Uterus (tissue), 2 donors: Measurements from ENCODE around the gene USP25.

Source experiments
- CTCF ChIP-seq, 4 experiments: fragments of 200-600 bp in 2 of 4; fragments of 450-650 bp in 2 of 4; sonication (generic) in 2 of 4; IDR thresholded peaks; one replicate each; pipeline ENCODE4 v1.5.1; 2016 to 2019; ENCODE audit warnings: antibody characterized with exemption in 4 of 4, mild to moderate bottlenecking in 2 of 4, moderate library complexity in 1 of 4
- POLR2A ChIP-seq, 2 donors: fragments of 450-650 bp; IDR thresholded peaks; one replicate each; pipeline ENCODE4 v1.6.1; 2016; ENCODE audit warnings: antibody characterized with exemption in 2 of 2, mild to moderate bottlenecking in 1 of 2, moderate library complexity in 1 of 2

GRCh38 chr21:15795533-15795932 is 65.8 kb downstream of the USP25 start:
- no peak for TF ChIP-seq CTCF (IDR thresholded peaks at IDR 0.05)
- TF ChIP-seq POLR2A (IDR thresholded peaks at IDR 0.05): no peak
